Ascending aorta (tissue), 2 donors: ENCODE data around the gene RAD51B. TPM values are rescaled to one million over a fixed set of nuclear protein-coding genes. Genes with fewer than 3 reads are reported as not detected.

Experiments used
- DNase-seq, 2 donors: peaks; one replicate each; pipeline ENCODE4 v3.0.0-alpha.2; 2019; ENCODE audit warnings: low spot score in 2 of 2
- H3K27ac ChIP-seq, 2 donors: fragments of 200-600 bp; sonication (generic); one replicate each; pipeline ENCODE4 v1.5.1; 2016 to 2017; ENCODE audit warnings: mild to moderate bottlenecking in 1 of 2
- H3K27me3 ChIP-seq: fragments of 200-600 bp; sonication (generic); one replicate; pipeline ENCODE4 v1.5.1; 2017
- H3K36me3 ChIP-seq, 2 donors: fragments of 200-600 bp; sonication (generic); one replicate each; pipeline ENCODE4 v1.5.1; 2016
- H3K4me1 ChIP-seq, 2 donors: fragments of 200-600 bp; sonication (generic); one replicate each; pipeline ENCODE4 v1.5.1; 2016 to 2017; ENCODE audit warnings: mild to moderate bottlenecking in 1 of 2
- H3K4me3 ChIP-seq, 2 donors: fragments of 200-600 bp; sonication (generic); one replicate each; pipeline ENCODE4 v1.5.1; 2016 to 2017; ENCODE audit warnings: mild to moderate bottlenecking in 1 of 2
- H3K9me3 ChIP-seq, 2 donors: fragments of 200-600 bp; sonication (generic); one replicate each; pipeline ENCODE4 v1.5.1; 2016
- CTCF ChIP-seq, 3 experiments: fragments of 200-600 bp in 2 of 3; fragments of 450-650 bp in 1 of 3; sonication (generic) in 2 of 3; IDR thresholded peaks; one replicate each; pipeline ENCODE4 v1.5.1; 2016 to 2019; ENCODE audit warnings: antibody characterized with exemption in 3 of 3, mild to moderate bottlenecking in 1 of 3, moderate library complexity in 1 of 3
- intact Hi-C: fragments of 100-400 bp; cut with DNase I; formaldehyde crosslinking; loops from one replicate; pipeline ENCODE4 v1.15.1; 2023
- total RNA-seq: library from RNA; depleted of rRNA; stranded (reverse); fragments of >200 nt; gene quantifications from one replicate; pipeline ENCODE4 v1.1.0, GENCODE V29; 2016

RAD51B gene
- total RNA-seq, 1 donor from 2014 or later, result not detected

DNA sequence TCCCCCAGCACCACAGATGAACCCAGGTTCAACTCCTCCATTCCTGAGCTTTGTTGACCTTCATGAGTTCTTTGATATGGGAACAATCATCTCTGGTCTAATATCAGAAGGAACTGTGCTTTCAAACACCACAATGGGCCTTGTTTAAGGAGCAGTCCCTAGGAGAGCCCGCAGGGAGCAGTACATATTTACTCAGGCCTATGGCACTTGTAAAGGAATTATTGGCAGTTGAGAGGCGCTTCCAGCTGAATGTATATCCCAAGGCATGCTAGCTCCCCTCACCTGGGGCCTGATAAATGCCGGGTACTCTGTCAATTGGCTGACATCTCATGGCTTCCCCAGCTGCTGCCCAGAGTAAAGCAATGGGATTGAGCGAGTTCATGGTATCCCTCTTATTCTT is 897.1 kb downstream of the RAD51B start:
- intact Hi-C loops, result no loop called here
- H3K4me1 ChIP-seq, result no peaks in the 10 kb centered on the region
- no peak for TF ChIP-seq CTCF (IDR thresholded peaks at IDR 0.05)

GRCh38 chr14:68718023-68718990 is 898.7 kb downstream of the RAD51B start:
- TF ChIP-seq CTCF (IDR thresholded peaks at IDR 0.05), result no peak
- no peaks in the 10 kb centered on the region for H3K27me3 ChIP-seq
- H3K4me1 ChIP-seq, result no peaks in the 10 kb centered on the region
- H3K27ac ChIP-seq, result no peak overlapping the region
- no peaks in the 10 kb centered on the region for H3K36me3 ChIP-seq
- H3K9me3 ChIP-seq, result no peaks in the 10 kb centered on the region
- H3K4me3 ChIP-seq, result no peak overlapping the region
- no peak for DNase-seq
- intact Hi-C loops, result no loop called here

More for the DNA sequence above, 897.1 kb downstream of the RAD51B start:
- H3K4me3 ChIP-seq, result no peak overlapping the region
- H3K9me3 ChIP-seq, result no peaks in the 10 kb centered on the region
- H3K27me3 ChIP-seq, result no peaks in the 10 kb centered on the region
- H3K27ac ChIP-seq, result no peak overlapping the region
- DNase-seq, result no peak
- no peaks in the 10 kb centered on the region for H3K36me3 ChIP-seq

DNA sequence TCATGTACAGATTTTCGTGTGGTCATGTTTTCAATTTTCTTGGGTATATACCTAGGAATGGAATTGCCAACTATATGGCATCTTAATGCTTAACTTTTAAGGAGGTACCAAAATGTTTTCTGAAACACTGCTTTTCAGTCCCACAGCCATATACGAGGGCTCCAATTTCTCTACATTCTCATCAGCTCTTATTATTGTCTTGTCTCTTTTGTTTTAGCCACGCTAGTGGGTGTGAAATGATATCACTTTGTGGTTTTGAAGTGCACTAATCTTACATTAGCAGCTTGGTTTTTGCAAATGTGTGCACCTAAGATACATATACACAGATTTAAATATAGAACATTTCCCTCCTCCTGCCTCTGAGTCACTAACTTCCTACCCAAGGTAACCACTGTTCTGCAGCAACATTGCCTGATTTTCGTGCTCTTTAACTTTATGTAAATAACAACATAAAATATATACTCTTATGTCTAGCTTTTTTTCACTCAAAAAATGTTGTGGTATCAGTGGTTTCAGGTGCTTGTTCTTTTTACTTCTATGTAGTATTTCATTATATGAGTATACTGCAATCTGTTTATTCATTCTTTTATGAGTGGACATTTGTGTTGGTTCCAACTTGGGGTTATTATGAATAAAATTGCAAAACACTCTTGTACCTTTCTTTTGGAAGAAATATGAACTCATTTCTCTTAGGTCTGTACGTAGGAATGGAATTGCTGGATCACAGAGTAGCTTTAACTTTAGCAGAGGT is 900.2 kb downstream of the RAD51B start:
- Histone ChIP-seq H3K9me3 (no peaks in the 10 kb centered on the region), H3K27ac (no peak overlapping the region), H3K36me3 (no peaks in the 10 kb centered on the region), H3K4me3 (no peak overlapping the region), H3K27me3 (no peaks in the 10 kb centered on the region), H3K4me1 (no peaks in the 10 kb centered on the region)
- intact Hi-C loops, result no loop called here
- no peak for DNase-seq
- TF ChIP-seq CTCF (IDR thresholded peaks at IDR 0.05), result no peak

DNA sequence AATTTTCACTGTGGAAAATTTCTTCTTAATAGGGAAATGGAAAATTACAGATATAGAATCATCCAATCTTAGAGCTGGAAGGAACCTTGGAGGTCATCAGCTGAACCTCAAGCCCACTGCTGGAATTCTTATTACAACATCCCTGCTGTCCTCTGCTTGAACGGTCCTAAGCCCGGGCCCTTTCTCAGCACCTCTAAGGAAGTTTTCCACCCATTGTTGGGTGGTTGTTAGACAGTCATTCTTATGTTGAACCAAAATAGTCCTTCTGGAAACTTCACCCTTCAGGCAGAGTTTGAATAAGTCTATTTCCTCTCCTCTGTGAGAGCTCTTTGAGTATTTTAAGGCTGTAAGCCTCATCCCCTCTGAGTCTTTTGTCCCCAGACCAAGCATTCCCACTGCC is 902.6 kb downstream of the RAD51B start:
- intact Hi-C loops, result no loop called here
- H3K9me3 ChIP-seq, result no peaks in the 10 kb centered on the region
- no peak overlapping the region for H3K27ac ChIP-seq
- H3K4me1 ChIP-seq, result no peaks in the 10 kb centered on the region
- no peaks in the 10 kb centered on the region for H3K27me3 ChIP-seq
- peak in 1 of 2 donors; percentile 9 for DNase-seq
- no peaks in the 10 kb centered on the region for H3K36me3 ChIP-seq
- H3K4me3 ChIP-seq, result no peak overlapping the region
- TF ChIP-seq CTCF (IDR thresholded peaks at IDR 0.05), result no peak

GRCh38 chr14:68722968-68723566 is 903.5 kb downstream of the RAD51B start:
- no peaks in the 10 kb centered on the region for H3K36me3 ChIP-seq
- no peaks in the 10 kb centered on the region for H3K4me1 ChIP-seq
- no peak overlapping the region for H3K4me3 ChIP-seq
- TF ChIP-seq CTCF (IDR thresholded peaks at IDR 0.05), result no peak
- DNase-seq, result no peak
- intact Hi-C loops, result no loop called here
- no peak overlapping the region for H3K27ac ChIP-seq
- H3K27me3 ChIP-seq, result no peaks in the 10 kb centered on the region
- H3K9me3 ChIP-seq, result no peaks in the 10 kb centered on the region
